ENCODE data around the gene PANX3.

Gene PANX3

GRCh38 chr11:124643042-124643604 is 31.9 kb downstream of the PANX3 start:
- peak overlapping the region in 1 of 2 experiments; percentile 65 for H3K27ac ChIP-seq (ENCODE audit: insufficient read depth in 1 of 2, low read depth in 1 of 2, low read length in 2 of 2, poor library complexity in 1 of 2, severe bottlenecking in 2 of 2)
- DNase-seq, result no peak
- POLR2A ChIA-PET, result interaction anchor here (0.7 to 0.9 kb wide), 2 partner anchors 20 to 146 kb away, joined by 3 read pairs; partner anchors contain the start of gene TBRG1
- peaks cover 0 to 29% (median 13%) of the 10 kb centered on the region in 4 experiments for H3K4me1 ChIP-seq (ENCODE audit: control extremely low read depth in 1 of 4, control insufficient read depth in 4 of 4, insufficient read depth in 4 of 4, low read length in 3 of 4)
- WGBS (ENCODE audit: insufficient coverage), result 73% methylated on average over 4 of the region's 10 CpGs
- H3K36me3 ChIP-seq (ENCODE audit: control insufficient read depth in 4 of 4, insufficient read depth in 4 of 4, low read length in 3 of 4), result peaks cover 7 to 27% (median 15%) of the 10 kb centered on the region in 4 experiments
- CTCF ChIA-PET, result interaction anchor here (0.7 to 6.9 kb wide), 22 partner anchors 11 to 227 kb away, joined by 3 to 64 read pairs (median 5); partner anchors contain the start of genes MSANTD2 and ROBO3
- peak overlapping the region in 3 of 7 experiments; percentile 16 to 35 (median 27) for H3K4me3 ChIP-seq (ENCODE audit: control insufficient read depth in 1 of 7, extremely low read depth in 1 of 7, insufficient read depth in 4 of 7, low read depth in 2 of 7, low read length in 6 of 7)
- no peaks in the 10 kb centered on the region for H3K9me3 ChIP-seq (ENCODE audit: control extremely low read depth in 1 of 5, control insufficient read depth in 4 of 5, insufficient read depth in 2 of 5, low read depth in 1 of 5, low read length in 4 of 5)
- no peaks in the 10 kb centered on the region for H3K27me3 ChIP-seq (replicated peaks in 2 of 5; ENCODE audit: control insufficient read depth in 4 of 5, insufficient read depth in 5 of 5, low read length in 4 of 5)

GRCh38 chr11:124643605-124644425 is 32.6 kb downstream of the PANX3 start:
- no peaks in the 10 kb centered on the region for H3K9me3 ChIP-seq (ENCODE audit: control extremely low read depth in 1 of 5, control insufficient read depth in 4 of 5, insufficient read depth in 2 of 5, low read depth in 1 of 5, low read length in 4 of 5)
- H3K4me3 ChIP-seq (ENCODE audit: control insufficient read depth in 1 of 7, extremely low read depth in 1 of 7, insufficient read depth in 4 of 7, low read depth in 2 of 7, low read length in 6 of 7), result peak overlapping the region in 3 of 7 experiments; percentile 16 to 35 (median 27)
- H3K27me3 ChIP-seq (replicated peaks in 2 of 5; ENCODE audit: control insufficient read depth in 4 of 5, insufficient read depth in 5 of 5, low read length in 4 of 5), result no peaks in the 10 kb centered on the region
- no CpG with 5 or more reads among the region's 3 CpGs for WGBS (ENCODE audit: insufficient coverage)
- CTCF ChIA-PET, result interaction anchor here (0.8 to 6.9 kb wide), 27 partner anchors 12 to 226 kb away, joined by 3 to 64 read pairs (median 4); partner anchors contain the start of genes MSANTD2, ROBO3, SIAE and SPA17
- H3K36me3 ChIP-seq (ENCODE audit: control insufficient read depth in 4 of 4, insufficient read depth in 4 of 4, low read length in 3 of 4), result peaks cover 8 to 20% (median 11%) of the 10 kb centered on the region in 4 experiments
- H3K4me1 ChIP-seq (ENCODE audit: control extremely low read depth in 1 of 4, control insufficient read depth in 4 of 4, insufficient read depth in 4 of 4, low read length in 3 of 4), result peaks cover 0 to 29% (median 13%) of the 10 kb centered on the region in 4 experiments
- POLR2A ChIA-PET, result interaction anchor here (0.6 to 0.9 kb wide), 3 partner anchors 13 to 145 kb away, joined by 3 read pairs; partner anchors contain the start of gene TBRG1
- peak; percentile 25 to 64 (median 51) for DNase-seq
- peak overlapping the region in 1 of 2 experiments; percentile 65 for H3K27ac ChIP-seq (ENCODE audit: insufficient read depth in 1 of 2, low read depth in 1 of 2, low read length in 2 of 2, poor library complexity in 1 of 2, severe bottlenecking in 2 of 2)

DNA sequence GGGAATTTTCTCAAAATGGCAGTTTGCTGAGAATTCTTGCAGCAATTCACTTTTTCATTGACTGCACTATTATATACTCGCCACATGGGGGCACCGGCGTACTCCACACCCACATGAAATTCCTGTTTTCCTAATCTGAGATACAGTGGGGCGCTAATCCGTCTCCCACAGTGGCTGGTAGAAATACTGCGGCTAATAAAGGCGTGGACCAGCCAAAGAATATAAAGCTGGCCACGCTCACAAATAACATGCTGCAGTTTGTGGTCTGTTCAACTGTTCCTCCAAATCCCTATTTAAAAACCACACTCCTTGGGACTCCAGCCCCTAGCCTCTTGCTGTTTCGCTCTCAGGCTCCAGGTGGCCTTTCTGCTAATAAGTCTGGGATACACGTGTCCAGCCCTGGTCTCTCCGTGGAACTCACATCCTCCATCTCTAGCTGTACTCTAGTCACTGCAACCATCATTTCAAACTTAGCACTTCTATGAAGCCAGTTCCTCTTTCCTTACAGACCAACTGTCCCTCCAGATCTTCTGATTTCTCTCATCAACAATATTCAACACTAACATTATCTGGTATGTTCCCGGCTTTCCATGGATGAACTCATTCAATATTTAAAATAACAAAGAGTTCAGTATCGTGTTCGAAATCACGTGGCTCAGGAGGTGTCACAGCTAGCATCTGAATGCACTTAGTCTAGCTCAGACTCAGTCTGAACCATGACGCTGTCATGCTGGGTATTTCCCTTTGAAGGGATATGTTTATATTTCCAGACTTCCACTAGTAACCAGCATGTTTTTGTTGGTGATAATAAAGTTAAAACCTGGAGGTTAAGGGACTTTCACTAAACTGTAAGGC is 33.4 kb downstream of the PANX3 start:
- Histone ChIP-seq H3K4me3 (ENCODE audit: control insufficient read depth in 1 of 7, extremely low read depth in 1 of 7, insufficient read depth in 4 of 7, low read depth in 2 of 7, low read length in 6 of 7) (peak overlapping the region in 2 of 7 experiments; percentile 4 to 48), H3K27me3 (replicated peaks in 2 of 5; ENCODE audit: control insufficient read depth in 4 of 5, insufficient read depth in 5 of 5, low read length in 4 of 5) (no peaks in the 10 kb centered on the region), H3K9me3 (ENCODE audit: control extremely low read depth in 1 of 5, control insufficient read depth in 4 of 5, insufficient read depth in 2 of 5, low read depth in 1 of 5, low read length in 4 of 5) (no peaks in the 10 kb centered on the region), H3K4me1 (ENCODE audit: control extremely low read depth in 1 of 4, control insufficient read depth in 4 of 4, insufficient read depth in 4 of 4, low read length in 3 of 4) (peaks cover 0 to 29% (median 13%) of the 10 kb centered on the region in 4 experiments), H3K36me3 (ENCODE audit: control insufficient read depth in 4 of 4, insufficient read depth in 4 of 4, low read length in 3 of 4) (peaks cover 6 to 17% (median 10%) of the 10 kb centered on the region in 4 experiments), H3K27ac (ENCODE audit: insufficient read depth in 1 of 2, low read depth in 1 of 2, low read length in 2 of 2, poor library complexity in 1 of 2, severe bottlenecking in 2 of 2) (no peak overlapping the region)
- ChIA-PET POLR2A (interaction anchor here (0.6 to 0.7 kb wide), 2 partner anchors 12 to 443 kb away, joined by 3 read pairs; no protein-coding TSS in a partner anchor), CTCF (interaction anchor here (0.6 to 6.9 kb wide), 29 partner anchors 11 to 264 kb away, joined by 3 to 64 read pairs (median 4); partner anchors contain the start of genes MSANTD2, NRGN, ROBO3 and SIAE)
- WGBS (ENCODE audit: insufficient coverage), result 38% methylated on average over 11 of the region's 16 CpGs
- peak; percentile 60 to 69 (median 61) for DNase-seq

- H3K36me3 ChIP-seq (ENCODE audit: control insufficient read depth in 4 of 4, insufficient read depth in 4 of 4, low read length in 3 of 4), result peaks cover 0 to 18% (median 9%) of the 10 kb centered on the region in 4 experiments
- peaks cover 0 to 29% (median 13%) of the 10 kb centered on the region in 4 experiments for H3K4me1 ChIP-seq (ENCODE audit: control extremely low read depth in 1 of 4, control insufficient read depth in 4 of 4, insufficient read depth in 4 of 4, low read length in 3 of 4)
- H3K27me3 ChIP-seq (replicated peaks in 2 of 5; ENCODE audit: control insufficient read depth in 4 of 5, insufficient read depth in 5 of 5, low read length in 4 of 5), result no peaks in the 10 kb centered on the region
- H3K9me3 ChIP-seq (ENCODE audit: control extremely low read depth in 1 of 5, control insufficient read depth in 4 of 5, insufficient read depth in 2 of 5, low read depth in 1 of 5, low read length in 4 of 5), result no peaks in the 10 kb centered on the region
- H3K4me3 ChIP-seq (ENCODE audit: control insufficient read depth in 1 of 7, extremely low read depth in 1 of 7, insufficient read depth in 4 of 7, low read depth in 2 of 7, low read length in 6 of 7), result no peak overlapping the region
- DNase-seq, result peak in 2 of 3 donors; percentile 58 to 72
- 75% methylated on average over 2 of the region's 3 CpGs for WGBS (ENCODE audit: insufficient coverage)
- CTCF ChIA-PET, result interaction anchor here (0.9 to 6.9 kb wide), 5 partner anchors 8 to 192 kb away, joined by 3 to 64 read pairs (median 5); no protein-coding TSS in a partner anchor
- H3K27ac ChIP-seq (ENCODE audit: insufficient read depth in 1 of 2, low read depth in 1 of 2, low read length in 2 of 2, poor library complexity in 1 of 2, severe bottlenecking in 2 of 2), result no peak overlapping the region
- POLR2A ChIA-PET, result no interaction called here
Observed at GRCh38 chr11:124646148-124646547, 34.9 kb downstream of the PANX3 start.

DNA sequence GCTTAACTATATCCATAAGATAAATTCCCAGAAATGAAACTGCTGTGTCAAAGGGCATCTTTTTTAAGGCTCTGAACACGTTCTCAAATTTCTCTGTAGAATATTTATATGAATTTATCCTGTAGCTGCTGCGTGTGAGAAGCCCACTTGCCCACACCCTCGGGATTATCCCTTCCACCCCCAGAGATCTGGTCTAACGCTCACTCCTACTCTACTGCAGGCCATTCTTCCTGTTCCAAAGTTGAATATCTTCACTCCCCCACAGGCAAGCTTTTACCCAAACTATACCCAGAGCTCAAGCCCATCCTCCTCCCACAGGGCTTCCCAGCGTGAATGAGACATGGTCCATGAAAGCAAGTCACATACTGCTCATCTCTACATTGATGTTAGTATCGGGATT is 37.4 kb downstream of the PANX3 start:
- Histone ChIP-seq H3K36me3 (ENCODE audit: control insufficient read depth in 4 of 4, insufficient read depth in 4 of 4, low read length in 3 of 4) (peaks cover 0 to 37% (median 13%) of the 10 kb centered on the region in 4 experiments), H3K9me3 (ENCODE audit: control extremely low read depth in 1 of 5, control insufficient read depth in 4 of 5, insufficient read depth in 2 of 5, low read depth in 1 of 5, low read length in 4 of 5) (no peaks in the 10 kb centered on the region), H3K27me3 (replicated peaks in 2 of 5; ENCODE audit: control insufficient read depth in 4 of 5, insufficient read depth in 5 of 5, low read length in 4 of 5) (no peaks in the 10 kb centered on the region), H3K4me1 (ENCODE audit: control extremely low read depth in 1 of 4, control insufficient read depth in 4 of 4, insufficient read depth in 4 of 4, low read length in 3 of 4) (peaks cover 0 to 15% (median 8%) of the 10 kb centered on the region in 4 experiments), H3K27ac (ENCODE audit: insufficient read depth in 1 of 2, low read depth in 1 of 2, low read length in 2 of 2, poor library complexity in 1 of 2, severe bottlenecking in 2 of 2) (no peak overlapping the region), H3K4me3 (ENCODE audit: control insufficient read depth in 1 of 7, extremely low read depth in 1 of 7, insufficient read depth in 4 of 7, low read depth in 2 of 7, low read length in 6 of 7) (no peak overlapping the region)
- WGBS (ENCODE audit: insufficient coverage), result 100% methylated on average over 4 of the region's 6 CpGs
- DNase-seq, result no peak
- ChIA-PET POLR2A (no interaction called here), CTCF (interaction anchor here (0.9 to 1.7 kb wide), 4 partner anchors 21 to 219 kb away, joined by 3 to 5 read pairs (median 4); no protein-coding TSS in a partner anchor)
